HepG2 (cell line): ENCODE data around the gene TMEM255B. TPM values are rescaled to one million over a fixed set of nuclear protein-coding genes. Genes with fewer than 3 reads are reported as not detected.

Experiments used
- ATAC-seq: fragments of 200-7000 bp; cut with Tn5 transposase; 3 replicates; pipeline ENCODE4 v1.9.1; 2020; ENCODE audit warnings: mild to moderate bottlenecking, moderate library complexity
- BruUV-seq: library from RNA; stranded (reverse); fragments of 400-500 nt; replicated peaks from 2 replicates; lab custom pipeline; 2021; lab: Mats Ljungman, UMichigan
- CTCF ChIA-PET: fragments of 300-600 bp; formaldehyde crosslinking; extraction: SDS; loops from one replicate; lab custom pipeline; 2021; ENCODE audit warnings: low total read pairs, inconsistent platforms, low intra/inter-chr PET ratio; lab: Yijun Ruan, JAX
- POLR2A ChIA-PET: fragments of 350-600 bp; sonication (Branson Sonifier 250); formaldehyde crosslinking; loops from one replicate; lab custom pipeline; 2020; ENCODE audit warnings: antibody characterized with exemption, inconsistent platforms; lab: Yijun Ruan, JAX
- DNase-seq: peaks from one replicate; pipeline ENCODE4 v3.0.0-alpha.2; 2015; ENCODE audit warnings: low spot score
- FAIRE-seq: peaks from 3 replicates; lab custom pipeline; 2011; peaks lifted over from hg19 to GRCh38; lab: Jason Lieb, UNC
- H2AFZ ChIP-seq: one replicate; pipeline ENCODE4 v1.6.1; 2011; ENCODE audit warnings: low read length, inconsistent platforms
- H3K27ac ChIP-seq: fragments of 300-600 bp; 3 replicates; pipeline ENCODE4 v1.8.0; 2011; ENCODE audit warnings: mixed run types, mild to moderate bottlenecking, mixed read lengths, low read length, inconsistent platforms; ENCODE audit not compliant: insufficient read depth; ENCODE audit errors: extremely low read length
- H3K27me3 ChIP-seq, 2 experiments: fragments of 200-600 bp in 1 of 2; 2 replicates in 1 of 2; 3 replicates in 1 of 2; pipeline versions ENCODE4 v1.6.0 to v1.8.0; 2011; ENCODE audit warnings: low read length in 2 of 2, mild to moderate bottlenecking in 2 of 2, moderate library complexity in 2 of 2, inconsistent platforms in 1 of 2; ENCODE audit not compliant: insufficient read depth in 2 of 2, control insufficient read depth in 1 of 2
- H3K36me3 ChIP-seq, 2 experiments: fragments of 200-600 bp in 1 of 2; replicated peaks in 1 of 2; 2 replicates in 1 of 2; 3 replicates in 1 of 2; pipeline versions ENCODE4 v1.5.1 to v1.8.0; 2011; ENCODE audit warnings: low read length in 2 of 2, inconsistent platforms in 1 of 2; ENCODE audit not compliant: insufficient read depth in 2 of 2, control insufficient read depth in 1 of 2
- H3K4me1 ChIP-seq: 2 replicates; pipeline ENCODE4 v1.5.1; 2012; ENCODE audit warnings: low read length, inconsistent platforms; ENCODE audit not compliant: insufficient read depth
- H3K4me2 ChIP-seq: 2 replicates; pipeline ENCODE4 v1.6.0; 2011; ENCODE audit warnings: low read depth, low read length, inconsistent platforms
- H3K4me3 ChIP-seq, 3 experiments: fragments of 200-600 bp in 1 of 3; sonication (generic), shearing (Covaris generic) in 1 of 3; replicated peaks in 1 of 3; 2 replicates each; pipeline ENCODE4 v1.5.1; 2011 to 2016; ENCODE audit warnings: low read length in 3 of 3, inconsistent platforms in 2 of 3, low read depth in 2 of 3, mild to moderate bottlenecking in 2 of 3, control low read depth in 1 of 3, mixed read lengths in 1 of 3; ENCODE audit not compliant: insufficient read depth in 1 of 3
- H3K79me2 ChIP-seq: one replicate; pipeline ENCODE4 v1.6.1; 2011; ENCODE audit warnings: low read length, inconsistent platforms; ENCODE audit not compliant: insufficient read depth
- H3K9ac ChIP-seq: 2 replicates; pipeline ENCODE4 v1.6.0; 2011; ENCODE audit warnings: mild to moderate bottlenecking, low read depth, low read length, inconsistent platforms; ENCODE audit not compliant: insufficient read depth
- H3K9me3 ChIP-seq: 2 replicates; pipeline ENCODE4 v1.5.1; 2012; ENCODE audit warnings: mild to moderate bottlenecking, low read length
- H4K20me1 ChIP-seq: 2 replicates; pipeline ENCODE4 v1.6.0; 2011; ENCODE audit warnings: inconsistent platforms, mild to moderate bottlenecking, low read length, moderate library complexity; ENCODE audit not compliant: insufficient read depth
- AGO2 ChIP-seq: fragments of 200-400 bp; formaldehyde crosslinking; optimal IDR thresholded peaks from 2 replicates; pipeline ENCODE3; 2017; ENCODE audit warnings: mild to moderate bottlenecking, low read depth, low read length, moderate library complexity
- CAMTA2 ChIP-seq: sonication (generic); formaldehyde crosslinking; IDR thresholded peaks from 2 replicates; pipeline ENCODE4 v1.4.0; 2020; ENCODE audit warnings: mild to moderate bottlenecking, missing genetic modification reagents, borderline replicate concordance
- CHD2 ChIP-seq: IDR thresholded peaks from 2 replicates; pipeline ENCODE4 v1.6.1; 2011; ENCODE audit warnings: low read depth, low read length, improper control_type of control experiment
- ELF4 ChIP-seq: sonication (generic); formaldehyde crosslinking; IDR thresholded peaks from 2 replicates; pipeline ENCODE4 v1.5.0; 2020; ENCODE audit warnings: missing genetic modification reagents, mild to moderate bottlenecking, moderate library complexity, borderline replicate concordance
- HIVEP1 ChIP-seq: sonication (generic); formaldehyde crosslinking; IDR thresholded peaks from 2 replicates; pipeline ENCODE4 v1.4.0; 2020; ENCODE audit warnings: mild to moderate bottlenecking, missing genetic modification reagents
- PAWR ChIP-seq: sonication (generic); formaldehyde crosslinking; IDR thresholded peaks from 2 replicates; pipeline ENCODE4 v1.4.0; 2020; ENCODE audit warnings: missing genetic modification reagents, mild to moderate bottlenecking, borderline replicate concordance
- PHF5A ChIP-seq: IDR thresholded peaks from one replicate; pipeline ENCODE4 v1.6.1; 2018; ENCODE audit warnings: low read depth, missing genetic modification reagents; ENCODE audit not compliant: unreplicated experiment
- POLR2A ChIP-seq, 2 experiments: IDR thresholded peaks; 2 replicates each; pipeline ENCODE4 v1.6.1; 2011; ENCODE audit warnings: low read depth in 2 of 2, low read length in 2 of 2, mild to moderate bottlenecking in 1 of 2, moderate library complexity in 1 of 2; ENCODE audit not compliant: insufficient read depth in 1 of 2
- REXO4 ChIP-seq: sonication (generic); formaldehyde crosslinking; IDR thresholded peaks from 2 replicates; pipeline ENCODE4 v1.8.0; 2022; ENCODE audit warnings: missing genetic modification reagents, mild to moderate bottlenecking, borderline replicate concordance
- RFXANK ChIP-seq: IDR thresholded peaks from 2 replicates; pipeline ENCODE4 v1.6.1; 2016
- RORA ChIP-seq: sonication (generic); formaldehyde crosslinking; IDR thresholded peaks from 2 replicates; pipeline ENCODE4 v1.5.0; 2020; ENCODE audit warnings: mild to moderate bottlenecking, missing genetic modification reagents, moderate library complexity
- TARDBP ChIP-seq: sonication (generic); formaldehyde crosslinking; IDR thresholded peaks from 2 replicates; pipeline ENCODE4 v1.8.0; 2022; ENCODE audit warnings: mild to moderate bottlenecking, missing genetic modification reagents
- TGIF2 ChIP-seq: IDR thresholded peaks from 2 replicates; pipeline ENCODE4 v1.6.1; 2016; ENCODE audit warnings: control low read depth, missing compliant biosample characterization
- ZBTB7B ChIP-seq: sonication (generic); formaldehyde crosslinking; IDR thresholded peaks from 2 replicates; pipeline ENCODE4 v1.4.0; 2020; ENCODE audit warnings: missing genetic modification reagents
- ZFP36 ChIP-seq: fragments of 150-350 bp; IDR thresholded peaks from 2 replicates; pipeline ENCODE4 v1.6.1; 2018; ENCODE audit warnings: borderline replicate concordance, low read length, low read depth; ENCODE audit not compliant: partially characterized antibody
- ZNF20 ChIP-seq: sonication (generic); formaldehyde crosslinking; IDR thresholded peaks from 2 replicates; pipeline ENCODE4 v1.4.0; 2020; ENCODE audit warnings: mild to moderate bottlenecking, moderate library complexity, missing genetic modification reagents
- ZNF230 ChIP-seq: sonication (generic); formaldehyde crosslinking; IDR thresholded peaks from 2 replicates; pipeline ENCODE4 v1.4.0; 2020; ENCODE audit warnings: mild to moderate bottlenecking, missing genetic modification reagents
- ZNF441 ChIP-seq: sonication (generic); formaldehyde crosslinking; IDR thresholded peaks from 2 replicates; pipeline ENCODE4 v1.7.0; 2021; ENCODE audit warnings: missing genetic modification reagents, borderline replicate concordance
- ZNF530 ChIP-seq: sonication (generic); formaldehyde crosslinking; IDR thresholded peaks from 2 replicates; pipeline ENCODE4 v1.5.0; 2020; ENCODE audit warnings: low read depth, mild to moderate bottlenecking, missing genetic modification reagents
- ZNF883 ChIP-seq: sonication (generic); formaldehyde crosslinking; IDR thresholded peaks from 2 replicates; pipeline ENCODE4 v1.5.1; 2020; ENCODE audit warnings: mild to moderate bottlenecking, missing genetic modification reagents; ENCODE audit errors: not compliant biosample characterization
- WGBS: methylation state at CpG from one replicate; pipeline ENCODE4 v1.1.6; 2017; ENCODE audit warnings: low lambda C conversion rate; 5-methylcytosine and 5-hydroxymethylcytosine counted together
- in situ Hi-C: cut with HindIII; loops from 2 replicates; pipeline ENCODE4 v1.10.0; 2017; ENCODE audit warnings: low pct_unique_long_range_greater_than_20kb; ENCODE audit not compliant: extremely low pct_ligation_motif_present
- intact Hi-C: fragments of 100-400 bp; cut with micrococcal nuclease; formaldehyde crosslinking; loops from one replicate; pipeline ENCODE4 v1.10.0; 2022; ENCODE audit not compliant: unreplicated experiment
- polyA plus RNA-seq, 8 experiments: library from polyadenylated mRNA; depleted of rRNA in 3 of 8; stranded (reverse) in 7 of 8; unstranded in 1 of 8; fragments of >200 nt; fragmentation: Illumina TruSeq in 4 of 8; extraction: Trizol in 4 of 8; gene quantifications; 2 replicates each; pipeline versions ENCODE4 v1.2.1 to v1.2.3, GENCODE V29; 2011 to 2016; ENCODE audit warnings: low read depth in 4 of 8, missing spikeins in 1 of 8, mixed read lengths in 1 of 8; ENCODE audit not compliant: insufficient read depth in 1 of 8
- total RNA-seq, 5 experiments: library from RNA; depleted of rRNA; stranded (reverse); fragments of >200 nt; fragmentation: Illumina TruSeq; extraction: Trizol; gene quantifications; 2 replicates each; pipeline ENCODE4 v1.2.3, GENCODE V29; 2016; ENCODE audit warnings: low read depth in 1 of 5
- TF ChIP-seq, protein P1 (sequence below): sonication (generic); formaldehyde crosslinking; conservative IDR thresholded peaks from 2 replicates; pipeline ENCODE4 v1.8.0; 2022; ENCODE audit warnings: low read depth, missing genetic modification reagents
- TF ChIP-seq, protein P2 (sequence below): fragments of 450-650 bp; IDR thresholded peaks from 2 replicates; pipeline ENCODE4 v1.6.1; 2017
- TF ChIP-seq, protein P3 (sequence below): sonication (generic); formaldehyde crosslinking; IDR thresholded peaks from 2 replicates; pipeline ENCODE4 v1.8.1; 2023; ENCODE audit warnings: missing genetic modification reagents, inconsistent platforms, borderline replicate concordance

Gene TMEM255B
- total and polyA plus RNA-seq, 2 of the 13 experiments (the other 11 are each of a cell fraction or from before 2014, with no cell fraction given), result not detected

DNA sequence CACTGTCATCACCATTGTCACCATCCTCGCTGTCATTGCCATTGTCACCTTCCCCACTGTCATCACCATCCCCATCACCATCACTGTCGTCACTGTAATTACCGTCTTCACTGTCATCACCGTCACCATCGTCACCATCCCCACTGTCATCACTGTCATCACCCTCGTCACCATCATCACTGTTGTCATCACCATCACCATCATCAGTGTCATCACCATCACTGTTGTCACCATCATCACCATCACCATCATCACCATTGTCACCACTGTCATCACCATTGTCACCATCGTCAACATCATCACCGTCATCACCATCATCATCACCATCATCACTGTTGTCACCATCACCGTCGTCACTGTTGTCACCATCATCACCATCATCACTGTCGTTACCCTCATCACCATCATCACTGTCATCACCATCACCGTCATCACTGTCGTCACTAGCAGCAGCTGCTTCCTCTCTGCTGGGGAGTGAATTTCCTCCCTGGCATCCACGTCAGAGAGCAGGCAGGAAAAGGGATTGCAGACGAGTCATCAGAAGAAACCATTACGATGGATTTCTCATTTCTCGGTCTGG, 27.3 kb downstream of the TMEM255B start (continued):
- TF ChIP-seq ZFP36 (no peak), ZBTB7B (CRISPR knock-in tag) (no peak), ZNF883 (CRISPR knock-in tag) (no peak), ELF4 (CRISPR knock-in tag) (no peak), ZNF441 (CRISPR knock-in tag) (no peak), PAWR (CRISPR knock-in tag) (no peak), ZNF20 (no peak), ZNF530 (CRISPR knock-in tag) (no peak), TARDBP (no peak), POLR2A (IDR thresholded peaks at IDR 0.05; ENCODE audit: insufficient read depth in 1 of 2, low read depth in 2 of 2, low read length in 2 of 2) (no peak)
- TF ChIP-seq, protein P1, sequence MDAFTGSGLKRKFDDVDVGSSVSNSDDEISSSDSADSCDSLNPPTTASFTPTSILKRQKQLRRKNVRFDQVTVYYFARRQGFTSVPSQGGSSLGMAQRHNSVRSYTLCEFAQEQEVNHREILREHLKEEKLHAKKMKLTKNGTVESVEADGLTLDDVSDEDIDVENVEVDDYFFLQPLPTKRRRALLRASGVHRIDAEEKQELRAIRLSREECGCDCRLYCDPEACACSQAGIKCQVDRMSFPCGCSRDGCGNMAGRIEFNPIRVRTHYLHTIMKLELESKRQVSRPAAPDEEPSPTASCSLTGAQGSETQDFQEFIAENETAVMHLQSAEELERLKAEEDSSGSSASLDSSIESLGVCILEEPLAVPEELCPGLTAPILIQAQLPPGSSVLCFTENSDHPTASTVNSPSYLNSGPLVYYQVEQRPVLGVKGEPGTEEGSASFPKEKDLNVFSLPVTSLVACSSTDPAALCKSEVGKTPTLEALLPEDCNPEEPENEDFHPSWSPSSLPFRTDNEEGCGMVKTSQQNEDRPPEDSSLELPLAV, result no peak
- TF ChIP-seq, all 625 proteins: peak for 8

DNA sequence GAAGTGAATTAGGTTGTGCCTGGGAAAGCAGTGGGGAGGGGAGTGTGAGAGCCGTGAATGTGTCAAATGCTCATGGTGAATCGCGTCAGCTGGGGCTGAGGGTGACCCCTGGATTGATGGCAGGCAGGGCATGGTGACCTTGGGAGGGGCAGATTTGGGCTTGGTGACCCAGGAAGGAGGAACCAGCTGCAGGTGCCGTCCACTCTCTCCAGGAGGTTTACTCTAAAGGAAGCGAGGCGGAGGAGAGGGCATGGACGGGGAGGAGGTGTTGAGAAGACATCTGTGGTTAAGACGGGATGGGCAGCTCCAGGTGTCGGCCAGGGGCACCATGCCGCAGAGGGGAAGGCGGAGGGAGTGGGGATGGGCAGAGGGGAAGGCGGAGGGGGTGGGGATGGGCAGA, 28.7 kb downstream of the TMEM255B start:
- H3K27ac ChIP-seq, result no peak overlapping the region
- H2AFZ ChIP-seq, result no peak overlapping the region
- no TSS peak for BruUV-seq
- ATAC-seq, result no peak
- intact Hi-C loops, result no loop called here
- 48% methylated on average over 12 of the region's 12 CpGs for WGBS
- H3K27me3 ChIP-seq, result peaks cover 4 to 44% of the 10 kb centered on the region in 2 experiments
- no peak for DNase-seq
- H3K4me1 ChIP-seq, result no peaks in the 10 kb centered on the region
- POLR2A ChIA-PET, result no interaction called here
- FAIRE-seq, result no peak
- in situ Hi-C loops, result no loop called here
- no peaks in the 10 kb centered on the region for H3K79me2 ChIP-seq
- no peak overlapping the region for H3K4me2 ChIP-seq
- H3K9ac ChIP-seq, result no peak overlapping the region
- no peaks in the 10 kb centered on the region for H4K20me1 ChIP-seq
- no peak overlapping the region for H3K4me3 ChIP-seq
- no peaks in the 10 kb centered on the region for H3K9me3 ChIP-seq
- no peaks in the 10 kb centered on the region for H3K36me3 ChIP-seq
- CTCF ChIA-PET, result no interaction called here
- TF ChIP-seq TGIF2 (CRISPR knock-in tag) (no peak), RORA (CRISPR knock-in tag) (no peak), CAMTA2 (no peak), HIVEP1 (CRISPR knock-in tag) (no peak), PHF5A (CRISPR knock-in tag) (no peak), RFXANK (CRISPR knock-in tag) (no peak), CHD2 (no peak), REXO4 (CRISPR knock-in tag) (no peak), ZNF230 (CRISPR knock-in tag) (no peak), AGO2 (no peak)
- TF ChIP-seq, protein P2, sequence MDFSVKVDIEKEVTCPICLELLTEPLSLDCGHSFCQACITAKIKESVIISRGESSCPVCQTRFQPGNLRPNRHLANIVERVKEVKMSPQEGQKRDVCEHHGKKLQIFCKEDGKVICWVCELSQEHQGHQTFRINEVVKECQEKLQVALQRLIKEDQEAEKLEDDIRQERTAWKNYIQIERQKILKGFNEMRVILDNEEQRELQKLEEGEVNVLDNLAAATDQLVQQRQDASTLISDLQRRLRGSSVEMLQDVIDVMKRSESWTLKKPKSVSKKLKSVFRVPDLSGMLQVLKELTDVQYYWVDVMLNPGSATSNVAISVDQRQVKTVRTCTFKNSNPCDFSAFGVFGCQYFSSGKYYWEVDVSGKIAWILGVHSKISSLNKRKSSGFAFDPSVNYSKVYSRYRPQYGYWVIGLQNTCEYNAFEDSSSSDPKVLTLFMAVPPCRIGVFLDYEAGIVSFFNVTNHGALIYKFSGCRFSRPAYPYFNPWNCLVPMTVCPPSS, result no peak
- TF ChIP-seq, protein P3, sequence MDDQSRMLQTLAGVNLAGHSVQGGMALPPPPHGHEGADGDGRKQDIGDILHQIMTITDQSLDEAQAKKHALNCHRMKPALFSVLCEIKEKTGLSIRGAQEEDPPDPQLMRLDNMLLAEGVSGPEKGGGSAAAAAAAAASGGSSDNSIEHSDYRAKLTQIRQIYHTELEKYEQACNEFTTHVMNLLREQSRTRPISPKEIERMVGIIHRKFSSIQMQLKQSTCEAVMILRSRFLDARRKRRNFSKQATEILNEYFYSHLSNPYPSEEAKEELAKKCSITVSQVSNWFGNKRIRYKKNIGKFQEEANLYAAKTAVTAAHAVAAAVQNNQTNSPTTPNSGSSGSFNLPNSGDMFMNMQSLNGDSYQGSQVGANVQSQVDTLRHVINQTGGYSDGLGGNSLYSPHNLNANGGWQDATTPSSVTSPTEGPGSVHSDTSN (CRISPR knock-in tag), result no peak
